ENCODE measurements around the gene PCK2. TPM values are rescaled to one million over a fixed set of nuclear protein-coding genes. Genes with fewer than 3 reads are reported as not detected.
A peak's percentile ranks its signal among the peaks of the same experiment; 100 is the strongest.

Gene PCK2
- polyA plus RNA-seq, 2 of the 4 experiments (the other 2 are of a cell fraction), result 16.9 to 60.2 TPM

DNA sequence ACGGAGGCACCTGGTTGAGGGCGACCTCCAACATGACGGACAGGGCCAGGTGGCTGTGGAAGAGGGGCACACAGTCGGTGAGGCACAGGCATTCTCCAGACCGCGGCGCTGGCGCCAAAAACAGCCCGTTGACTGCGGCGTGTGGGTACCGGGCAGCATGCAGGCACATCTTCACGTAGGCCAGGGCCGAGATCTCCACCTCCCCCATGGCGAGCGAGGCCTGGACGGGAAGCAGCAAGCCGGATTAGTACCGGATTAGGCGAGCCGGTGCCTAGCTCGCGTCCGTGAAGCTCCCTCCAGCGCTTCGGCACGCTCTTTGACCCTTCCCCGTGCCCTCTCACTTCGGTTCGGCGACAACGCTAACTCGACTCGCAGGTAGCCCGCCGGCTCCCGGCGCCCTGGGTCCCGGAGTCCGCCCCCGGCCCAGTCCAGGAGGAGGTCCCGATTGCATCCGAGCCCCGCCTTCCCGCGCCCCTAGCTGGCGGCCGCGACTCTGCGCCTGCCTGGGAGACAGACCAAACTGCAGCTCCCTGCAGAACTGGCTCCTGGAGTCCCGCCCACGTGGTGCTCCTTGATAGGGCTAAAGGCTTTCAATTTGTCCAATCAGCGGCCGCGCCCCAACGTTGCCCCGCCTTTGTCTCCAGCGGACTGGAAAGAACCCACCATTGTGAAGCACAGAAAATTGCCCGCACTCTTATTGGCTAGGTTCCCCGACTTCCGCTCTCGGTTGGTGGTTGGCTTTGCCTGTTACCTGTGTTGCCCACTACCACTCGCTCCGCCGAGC lies 47.2 kb downstream of the PCK2 start, which contains the start of gene EMC9 (continued):
- TF ChIP-seq, protein P1, sequence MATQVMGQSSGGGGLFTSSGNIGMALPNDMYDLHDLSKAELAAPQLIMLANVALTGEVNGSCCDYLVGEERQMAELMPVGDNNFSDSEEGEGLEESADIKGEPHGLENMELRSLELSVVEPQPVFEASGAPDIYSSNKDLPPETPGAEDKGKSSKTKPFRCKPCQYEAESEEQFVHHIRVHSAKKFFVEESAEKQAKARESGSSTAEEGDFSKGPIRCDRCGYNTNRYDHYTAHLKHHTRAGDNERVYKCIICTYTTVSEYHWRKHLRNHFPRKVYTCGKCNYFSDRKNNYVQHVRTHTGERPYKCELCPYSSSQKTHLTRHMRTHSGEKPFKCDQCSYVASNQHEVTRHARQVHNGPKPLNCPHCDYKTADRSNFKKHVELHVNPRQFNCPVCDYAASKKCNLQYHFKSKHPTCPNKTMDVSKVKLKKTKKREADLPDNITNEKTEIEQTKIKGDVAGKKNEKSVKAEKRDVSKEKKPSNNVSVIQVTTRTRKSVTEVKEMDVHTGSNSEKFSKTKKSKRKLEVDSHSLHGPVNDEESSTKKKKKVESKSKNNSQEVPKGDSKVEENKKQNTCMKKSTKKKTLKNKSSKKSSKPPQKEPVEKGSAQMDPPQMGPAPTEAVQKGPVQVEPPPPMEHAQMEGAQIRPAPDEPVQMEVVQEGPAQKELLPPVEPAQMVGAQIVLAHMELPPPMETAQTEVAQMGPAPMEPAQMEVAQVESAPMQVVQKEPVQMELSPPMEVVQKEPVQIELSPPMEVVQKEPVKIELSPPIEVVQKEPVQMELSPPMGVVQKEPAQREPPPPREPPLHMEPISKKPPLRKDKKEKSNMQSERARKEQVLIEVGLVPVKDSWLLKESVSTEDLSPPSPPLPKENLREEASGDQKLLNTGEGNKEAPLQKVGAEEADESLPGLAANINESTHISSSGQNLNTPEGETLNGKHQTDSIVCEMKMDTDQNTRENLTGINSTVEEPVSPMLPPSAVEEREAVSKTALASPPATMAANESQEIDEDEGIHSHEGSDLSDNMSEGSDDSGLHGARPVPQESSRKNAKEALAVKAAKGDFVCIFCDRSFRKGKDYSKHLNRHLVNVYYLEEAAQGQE (IDR thresholded peaks at IDR 0.05), result no peak
- TF ChIP-seq ESRRA (IDR thresholded peaks at IDR 0.05; ENCODE audit: borderline replicate concordance, low read length) (no peak), CEBPB (IDR thresholded peaks at IDR 0.05) (peak in 1 of 2 experiments; percentile 51; a peak in 1 of 4 replicates), HEYL (CRISPR knock-in tag; IDR thresholded peaks at IDR 0.05) (no peak), CHD4 (IDR thresholded peaks at IDR 0.05; ENCODE audit: borderline replicate concordance) (no peak), NR3C1 (IDR thresholded peaks at IDR 0.05) (no peak), POLR2A (IDR thresholded peaks at IDR 0.05; ENCODE audit: low read length) (peak; percentile 81; the same call in 1 of the 2 replicates), RNF2 (IDR thresholded peaks at IDR 0.05; ENCODE audit: borderline replicate concordance, low read depth) (no peak), EHF (CRISPR knock-in tag; IDR thresholded peaks at IDR 0.05) (no peak), CBX2 (IDR thresholded peaks at IDR 0.05; ENCODE audit: borderline replicate concordance, low read depth) (no peak), KDM5A (IDR thresholded peaks at IDR 0.05) (no peak; the same call in 1 of the 2 replicates), RFX5 (IDR thresholded peaks at IDR 0.05) (peak; percentile 85), ZNF302 (CRISPR knock-in tag; IDR thresholded peaks at IDR 0.05) (no peak), PHF8 (IDR thresholded peaks at IDR 0.05; ENCODE audit: borderline replicate concordance, low read depth) (0 out of 2 replicates have a peak, but pooled peaks have one; percentile 61), TP53 (CRISPR knock-in tag; IDR thresholded peaks at IDR 0.05) (no peak), EP300 (IDR thresholded peaks at IDR 0.05) (no peak), ZSCAN20 (CRISPR knock-in tag; IDR thresholded peaks at IDR 0.05) (no peak)
- TF ChIP-seq, protein P2, sequence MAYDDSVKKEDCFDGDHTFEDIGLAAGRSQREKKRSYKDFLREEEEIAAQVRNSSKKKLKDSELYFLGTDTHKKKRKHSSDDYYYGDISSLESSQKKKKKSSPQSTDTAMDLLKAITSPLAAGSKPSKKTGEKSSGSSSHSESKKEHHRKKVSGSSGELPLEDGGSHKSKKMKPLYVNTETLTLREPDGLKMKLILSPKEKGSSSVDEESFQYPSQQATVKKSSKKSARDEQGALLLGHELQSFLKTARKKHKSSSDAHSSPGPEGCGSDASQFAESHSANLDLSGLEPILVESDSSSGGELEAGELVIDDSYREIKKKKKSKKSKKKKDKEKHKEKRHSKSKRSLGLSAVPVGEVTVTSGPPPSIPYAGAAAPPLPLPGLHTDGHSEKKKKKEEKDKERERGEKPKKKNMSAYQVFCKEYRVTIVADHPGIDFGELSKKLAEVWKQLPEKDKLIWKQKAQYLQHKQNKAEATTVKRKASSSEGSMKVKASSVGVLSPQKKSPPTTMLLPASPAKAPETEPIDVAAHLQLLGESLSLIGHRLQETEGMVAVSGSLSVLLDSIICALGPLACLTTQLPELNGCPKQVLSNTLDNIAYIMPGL (CRISPR knock-in tag; IDR thresholded peaks at IDR 0.05; ENCODE audit: borderline replicate concordance), result no peak
- TF ChIP-seq, protein P3, sequence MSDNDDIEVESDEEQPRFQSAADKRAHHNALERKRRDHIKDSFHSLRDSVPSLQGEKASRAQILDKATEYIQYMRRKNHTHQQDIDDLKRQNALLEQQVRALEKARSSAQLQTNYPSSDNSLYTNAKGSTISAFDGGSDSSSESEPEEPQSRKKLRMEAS (IDR thresholded peaks at IDR 0.05), result peak; percentile 79
- TF ChIP-seq, protein P4, sequence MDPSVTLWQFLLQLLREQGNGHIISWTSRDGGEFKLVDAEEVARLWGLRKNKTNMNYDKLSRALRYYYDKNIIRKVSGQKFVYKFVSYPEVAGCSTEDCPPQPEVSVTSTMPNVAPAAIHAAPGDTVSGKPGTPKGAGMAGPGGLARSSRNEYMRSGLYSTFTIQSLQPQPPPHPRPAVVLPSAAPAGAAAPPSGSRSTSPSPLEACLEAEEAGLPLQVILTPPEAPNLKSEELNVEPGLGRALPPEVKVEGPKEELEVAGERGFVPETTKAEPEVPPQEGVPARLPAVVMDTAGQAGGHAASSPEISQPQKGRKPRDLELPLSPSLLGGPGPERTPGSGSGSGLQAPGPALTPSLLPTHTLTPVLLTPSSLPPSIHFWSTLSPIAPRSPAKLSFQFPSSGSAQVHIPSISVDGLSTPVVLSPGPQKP (IDR thresholded peaks at IDR 0.05; ENCODE audit: low read depth, low read length), result no peak
- TF ChIP-seq, protein P5, sequence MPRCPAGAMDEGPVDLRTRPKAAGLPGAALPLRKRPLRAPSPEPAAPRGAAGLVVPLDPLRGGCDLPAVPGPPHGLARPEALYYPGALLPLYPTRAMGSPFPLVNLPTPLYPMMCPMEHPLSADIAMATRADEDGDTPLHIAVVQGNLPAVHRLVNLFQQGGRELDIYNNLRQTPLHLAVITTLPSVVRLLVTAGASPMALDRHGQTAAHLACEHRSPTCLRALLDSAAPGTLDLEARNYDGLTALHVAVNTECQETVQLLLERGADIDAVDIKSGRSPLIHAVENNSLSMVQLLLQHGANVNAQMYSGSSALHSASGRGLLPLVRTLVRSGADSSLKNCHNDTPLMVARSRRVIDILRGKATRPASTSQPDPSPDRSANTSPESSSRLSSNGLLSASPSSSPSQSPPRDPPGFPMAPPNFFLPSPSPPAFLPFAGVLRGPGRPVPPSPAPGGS (IDR thresholded peaks at IDR 0.05), result peak; percentile 64; the same call in 1 of the 3 replicates
- TF ChIP-seq, protein P6, sequence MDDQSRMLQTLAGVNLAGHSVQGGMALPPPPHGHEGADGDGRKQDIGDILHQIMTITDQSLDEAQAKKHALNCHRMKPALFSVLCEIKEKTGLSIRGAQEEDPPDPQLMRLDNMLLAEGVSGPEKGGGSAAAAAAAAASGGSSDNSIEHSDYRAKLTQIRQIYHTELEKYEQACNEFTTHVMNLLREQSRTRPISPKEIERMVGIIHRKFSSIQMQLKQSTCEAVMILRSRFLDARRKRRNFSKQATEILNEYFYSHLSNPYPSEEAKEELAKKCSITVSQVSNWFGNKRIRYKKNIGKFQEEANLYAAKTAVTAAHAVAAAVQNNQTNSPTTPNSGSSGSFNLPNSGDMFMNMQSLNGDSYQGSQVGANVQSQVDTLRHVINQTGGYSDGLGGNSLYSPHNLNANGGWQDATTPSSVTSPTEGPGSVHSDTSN (IDR thresholded peaks at IDR 0.05), result peak; percentile 49; the same call in 1 of the 2 replicates

Data from A549 (cell line).